Stimulated activated CD8-positive, alpha-beta memory T cell treated with anti-CD3 and anti-CD28 coated beads, Interleukin-7, amount 100 ng/mL, for 4 hours (primary cell): ENCODE results near the gene FOXA3.
A peak's percentile ranks its signal among the peaks of the same experiment; 100 is the strongest.

Experiments used
- DNase-seq, 2 donors: peaks; one replicate each; pipeline ENCODE4 v3.0.0-alpha.2; 2020; ENCODE audit warnings: low read depth in 2 of 2

Gene FOXA3

GRCh38 chr19:45863840-45864628 lies at the start of gene FOXA3:
Gene FOXA3 (plus strand): TSS chr19:45864326. CDS start chr19:45864457, 131 bp downstream.
- DNase-seq, result peak in 1 of 2 donors; percentile 45

GRCh38 chr19:45814851-45815480 lies 49.2 kb upstream of the FOXA3 start, which contains the start of gene RSPH6A:
Gene RSPH6A (minus strand): TSS chr19:45815308. CDS start chr19:45815176, 132 bp downstream.
- DNase-seq, result no peak

- no peak for DNase-seq
Measured at GRCh38 chr19:45815481-45816216, 48.5 kb upstream of the FOXA3 start.

DNA sequence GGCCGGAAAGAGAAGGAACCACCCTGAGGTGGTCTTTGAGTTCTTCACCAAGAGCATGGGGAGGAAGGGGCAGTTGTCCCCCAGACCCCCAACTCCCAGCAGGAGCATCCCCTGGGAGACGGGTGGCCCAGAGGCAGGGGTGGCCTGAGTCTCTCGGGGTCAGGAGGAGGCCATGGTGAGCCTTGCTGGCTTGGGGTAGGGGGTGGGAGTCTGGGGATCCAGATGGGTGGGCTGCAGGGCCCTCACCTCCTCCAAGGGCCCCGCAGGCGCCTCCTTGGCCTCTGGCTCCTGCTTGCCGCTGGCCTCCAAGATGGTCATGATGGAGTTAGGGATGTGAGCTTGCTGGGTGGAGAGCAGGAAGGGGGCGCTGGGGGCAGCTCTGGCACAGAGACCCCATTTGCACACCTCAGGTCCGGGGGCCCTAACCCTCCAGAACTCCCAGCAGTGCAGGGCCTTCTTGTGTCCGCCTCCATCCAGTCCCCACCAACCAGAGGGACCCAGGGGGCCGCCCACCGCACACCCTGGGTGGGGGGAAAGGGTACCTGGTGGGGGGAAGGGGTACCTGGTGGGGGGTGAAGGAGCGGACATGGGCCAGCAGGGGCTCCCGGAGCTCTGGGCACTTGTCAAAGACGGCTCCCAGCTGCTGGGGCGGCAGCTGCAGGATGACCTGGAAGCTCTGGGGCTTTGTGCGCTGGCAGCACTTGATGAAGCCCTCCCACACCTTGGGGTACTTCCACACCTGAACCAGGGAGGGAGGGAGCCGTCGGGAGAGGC lies 47.7 kb upstream of the FOXA3 start:
- DNase-seq, result no peak

DNA sequence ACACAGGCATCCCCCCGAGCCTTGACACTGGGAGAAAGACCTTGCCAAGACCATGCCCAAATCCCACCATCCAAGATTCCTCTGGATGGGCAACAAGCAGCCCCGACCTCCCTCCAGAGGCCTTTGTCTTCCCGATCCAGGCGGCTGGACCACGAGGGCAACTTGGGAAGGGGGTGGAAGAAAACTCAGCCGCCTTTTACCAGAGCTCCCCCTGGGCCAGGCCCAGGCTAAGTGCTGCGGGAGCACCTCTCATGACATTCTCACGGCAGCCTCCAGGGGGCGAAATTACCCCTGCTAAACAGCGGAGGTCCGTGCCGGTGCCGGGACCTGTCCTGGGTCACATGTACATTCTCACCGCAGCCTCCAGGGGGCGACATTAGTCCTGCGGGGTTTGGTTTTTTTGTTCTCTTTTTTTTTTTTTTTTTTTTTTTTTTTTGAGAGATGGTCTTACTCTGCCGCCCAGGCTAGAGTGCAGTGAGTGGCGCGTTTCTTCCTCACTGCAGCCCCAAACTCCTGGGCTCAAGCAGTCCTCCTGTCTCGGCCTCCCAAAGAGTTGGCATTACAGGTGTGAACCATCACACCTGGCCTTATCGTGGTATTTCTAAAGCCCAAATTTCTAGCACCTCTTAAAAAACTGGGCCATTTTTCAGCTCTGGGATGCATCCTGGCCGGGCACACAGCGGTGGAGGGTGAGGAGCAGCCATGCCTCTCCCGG lies 47.0 kb upstream of the FOXA3 start:
- peak; percentile 88 to 92 for DNase-seq

GRCh38 chr19:45817725-45818301 lies 46.3 kb upstream of the FOXA3 start:
- DNase-seq, result no peak

DNA sequence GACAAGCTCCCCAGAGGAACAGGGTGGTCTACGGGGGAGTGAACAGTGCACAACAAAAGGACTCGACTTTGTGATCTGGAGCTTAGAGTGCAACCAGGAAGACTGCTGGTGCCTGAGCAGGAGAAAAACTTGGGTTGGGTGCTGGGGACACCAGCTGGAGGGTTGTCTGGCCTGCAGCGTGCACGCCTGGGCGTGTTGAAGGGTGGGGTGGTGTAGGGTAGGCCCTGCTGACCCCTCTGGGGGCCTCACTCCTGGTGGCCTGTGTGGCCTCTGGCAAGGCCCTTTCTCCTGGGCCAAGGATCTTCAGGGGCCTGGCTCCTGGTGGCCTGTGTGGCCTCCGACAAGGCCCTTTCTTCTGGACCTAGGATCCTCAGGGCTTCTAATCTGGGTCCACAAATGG lies 44.4 kb upstream of the FOXA3 start:
- DNase-seq, result no peak

GRCh38 chr19:45820413-45821102 lies 43.6 kb upstream of the FOXA3 start:
- DNase-seq, result no peak

- DNase-seq, result no peak
Measured at GRCh38 chr19:45821103-45821521, 43.0 kb upstream of the FOXA3 start.

GRCh38 chr19:45821570-45821969 lies 42.6 kb upstream of the FOXA3 start:
- DNase-seq, result no peak

- DNase-seq, result no peak
Measured at GRCh38 chr19:45822716-45823115, 41.4 kb upstream of the FOXA3 start.

GRCh38 chr19:45823182-45823581 lies 40.9 kb upstream of the FOXA3 start:
- DNase-seq, result no peak

- no peak for DNase-seq
Measured at GRCh38 chr19:45824041-45824471, 40.1 kb upstream of the FOXA3 start.

GRCh38 chr19:45824531-45825262 lies 39.4 kb upstream of the FOXA3 start:
- DNase-seq, result no peak

DNA sequence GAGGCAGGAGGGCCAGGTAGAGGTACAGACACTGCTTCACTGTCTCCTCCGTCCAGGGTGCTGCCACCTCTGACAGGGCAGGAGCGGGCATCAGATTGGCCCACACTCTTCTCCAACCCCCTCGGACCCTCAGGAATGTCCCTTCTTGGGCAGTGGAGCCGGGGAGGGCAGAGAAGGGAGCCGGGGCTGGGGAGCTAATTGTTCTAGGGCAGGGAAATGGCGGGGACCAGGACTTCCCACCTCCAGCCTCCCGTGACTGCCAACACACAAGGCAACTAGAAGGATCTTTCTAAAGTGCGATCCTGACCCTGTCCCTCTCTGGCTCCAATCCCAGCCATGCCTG lies 38.9 kb upstream of the FOXA3 start:
- no peak for DNase-seq

- no peak for DNase-seq
Measured at GRCh38 chr19:45825917-45826893, 37.9 kb upstream of the FOXA3 start.

GRCh38 chr19:45826934-45827333 lies 37.2 kb upstream of the FOXA3 start:
- no peak for DNase-seq

- no peak for DNase-seq
Measured at GRCh38 chr19:45827459-45828093, 36.5 kb upstream of the FOXA3 start.
